Measurements from ENCODE around the gene LIPC.

Gene LIPC

DNA sequence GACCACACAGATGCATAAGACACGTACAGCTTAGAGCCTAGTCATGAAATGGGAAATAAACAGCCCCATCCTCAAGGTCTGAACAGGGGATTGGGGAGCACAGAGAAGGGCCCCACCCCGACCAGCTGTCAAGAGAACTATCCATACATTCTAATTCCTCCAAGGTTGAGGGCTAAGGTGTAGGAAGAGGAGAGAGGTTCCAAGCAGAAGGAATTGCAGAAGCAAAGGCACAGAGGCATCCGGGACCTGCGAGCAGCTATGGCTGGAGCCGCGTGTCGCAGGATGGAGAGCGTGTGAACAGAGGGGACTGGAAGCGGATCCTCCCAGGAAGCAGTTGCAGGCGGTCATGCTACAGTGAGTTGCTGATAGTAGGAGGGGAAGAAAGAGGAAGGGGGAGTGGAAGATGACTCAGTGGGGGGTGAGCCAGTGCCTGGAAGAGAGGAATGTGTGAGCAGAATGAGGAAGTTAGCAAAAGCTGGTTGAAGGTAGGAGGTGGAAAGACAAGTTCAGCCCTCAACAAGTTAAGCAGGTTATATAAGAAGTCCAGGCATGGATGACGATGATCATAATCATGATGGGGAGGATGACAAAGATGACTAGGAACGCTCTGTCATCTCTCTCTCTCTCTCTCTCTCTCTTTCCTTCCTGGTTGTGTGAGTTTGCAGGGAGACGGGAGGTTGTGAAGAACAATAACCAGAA is 89.7 kb downstream of the LIPC start:
- peak; percentile 21 to 51 for DNase-seq

GRCh38 chr15:58522391-58522790 is 90.6 kb downstream of the LIPC start:
- peak; percentile 52 to 73 for DNase-seq

GRCh38 chr15:58522865-58523264 is 91.1 kb downstream of the LIPC start:
- peak in 1 of 2 donors; percentile 33 for DNase-seq

GRCh38 chr15:58523634-58524033 is 91.8 kb downstream of the LIPC start:
- DNase-seq: no peak

GRCh38 chr15:58524247-58524646 is 92.5 kb downstream of the LIPC start:
- no peak for DNase-seq

- no peak for DNase-seq
Observed at GRCh38 chr15:58525991-58526421, 94.2 kb downstream of the LIPC start.

DNA sequence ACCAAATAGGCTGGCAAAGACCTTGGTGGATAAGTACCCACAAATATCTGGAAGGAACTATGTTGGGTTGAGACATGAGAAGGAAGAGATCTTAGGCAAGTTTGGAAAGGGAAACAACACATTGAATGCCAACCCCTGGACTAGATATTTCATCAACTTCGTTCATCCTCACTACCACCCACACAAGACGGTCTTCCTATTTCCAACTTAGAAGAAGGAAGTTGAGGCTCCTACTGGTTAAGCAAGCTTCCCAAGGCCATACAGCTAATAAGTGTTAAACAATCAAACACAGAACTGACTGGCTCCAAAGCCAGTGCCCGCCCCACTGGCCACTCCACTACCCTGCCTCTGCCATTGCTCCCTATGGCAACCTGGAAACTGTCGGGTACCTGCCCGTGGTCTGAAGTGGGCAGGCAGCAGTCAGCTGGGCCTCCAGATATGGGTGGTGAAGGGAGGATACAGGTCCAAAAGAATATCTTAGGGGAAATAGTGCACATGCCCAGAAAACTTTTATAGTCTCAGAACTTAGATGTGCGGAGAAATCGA is 94.9 kb downstream of the LIPC start:
- peak in 1 of 2 donors; percentile 18 for DNase-seq

DNA sequence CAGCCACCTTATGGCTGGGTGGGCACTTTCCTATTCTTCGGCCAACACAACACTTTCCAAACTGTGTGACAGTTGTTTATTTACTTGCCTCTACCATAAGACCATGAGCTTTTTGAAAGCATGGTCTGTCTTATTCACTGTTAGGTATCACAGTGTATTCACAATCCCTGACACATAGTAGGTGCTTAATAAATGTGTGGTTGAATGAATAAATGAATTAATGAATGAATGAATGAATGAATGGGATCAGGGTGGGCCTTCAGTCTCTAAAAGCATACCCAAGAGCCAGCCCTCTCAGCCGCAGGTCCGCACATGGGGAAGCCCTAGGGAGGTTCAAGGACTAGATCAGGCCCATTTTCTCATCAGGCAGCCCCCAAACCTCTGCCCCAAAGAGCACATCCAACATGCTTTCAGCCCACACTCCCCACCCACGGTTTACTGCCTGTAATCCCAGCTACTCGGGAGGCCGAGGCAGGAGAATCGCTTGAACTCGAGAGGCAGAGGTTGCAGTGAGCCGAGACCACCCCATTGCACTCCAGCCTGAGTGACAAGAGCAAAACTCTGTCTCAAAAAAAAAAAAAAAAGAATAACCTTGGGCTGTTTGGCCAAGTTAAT is 95.9 kb downstream of the LIPC start:
- no peak for DNase-seq

- no peak for DNase-seq
Observed at GRCh38 chr15:58528188-58528870, 96.5 kb downstream of the LIPC start.

GRCh38 chr15:58529041-58529440 is 97.2 kb downstream of the LIPC start:
- DNase-seq: no peak

- DNase-seq: no peak
Observed at GRCh38 chr15:58530056-58530590, 98.3 kb downstream of the LIPC start.

DNA sequence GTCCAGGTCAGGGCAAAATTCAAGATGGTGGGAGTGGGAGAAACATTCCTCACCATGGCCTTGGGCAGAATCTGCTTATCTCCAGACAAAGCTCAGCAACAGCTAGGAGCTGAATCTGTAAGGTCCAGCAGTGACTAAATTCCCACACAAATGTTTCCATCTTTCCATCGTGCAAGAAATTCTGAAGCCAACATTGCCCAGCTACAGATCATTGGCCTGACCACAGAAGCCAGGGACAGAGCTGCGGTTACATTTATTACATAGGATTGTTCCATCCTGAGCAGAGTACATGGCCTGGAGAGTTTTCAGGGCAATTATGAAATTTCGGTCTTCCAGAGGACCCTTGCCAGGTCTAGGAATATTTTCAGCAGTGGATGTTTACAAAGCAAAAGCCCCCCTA is 100.3 kb downstream of the LIPC start:
- no peak for DNase-seq

DNA sequence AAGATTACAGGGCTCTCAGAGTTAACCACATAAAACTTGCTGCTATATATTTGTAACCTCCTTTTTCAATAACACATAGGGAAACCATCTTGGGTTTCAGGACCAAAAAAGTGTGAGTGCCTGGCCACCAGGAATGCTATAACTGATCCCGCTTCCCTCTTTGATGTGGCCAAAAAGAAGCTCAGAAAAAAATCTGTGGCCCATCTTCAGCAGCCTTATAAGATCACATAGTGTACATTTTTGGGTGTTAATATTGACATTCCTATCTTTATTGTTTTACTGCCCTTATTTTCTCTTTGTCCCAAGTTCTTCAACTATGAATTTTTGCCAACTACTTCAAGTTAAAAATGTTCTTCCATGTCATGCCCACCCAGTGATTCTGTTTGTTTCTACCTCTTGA is 102.8 kb downstream of the LIPC start:
- DNase-seq: no peak

DNA sequence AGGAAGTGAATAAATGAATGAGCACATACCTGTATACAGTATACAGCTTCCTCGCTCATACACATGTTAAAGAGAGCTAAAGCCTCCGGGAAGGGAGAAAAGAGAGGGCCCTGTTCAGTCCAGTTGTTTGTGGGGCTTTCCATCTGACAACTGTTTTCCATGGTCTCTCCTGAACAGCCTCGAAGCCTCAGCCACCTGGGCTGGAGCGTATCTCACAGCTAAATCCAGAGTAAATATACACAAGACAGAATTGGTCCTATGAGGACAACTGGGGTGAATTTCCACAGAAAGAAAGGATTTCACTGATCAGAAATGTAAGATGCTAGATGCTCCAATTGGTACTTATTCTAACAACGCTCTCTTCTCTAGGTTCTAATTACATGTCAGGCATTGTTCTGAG is 103.5 kb downstream of the LIPC start:
- DNase-seq: no peak

- no peak for DNase-seq
Observed at GRCh38 chr15:58535894-58536293, 104.1 kb downstream of the LIPC start.

- DNase-seq: no peak
Observed at GRCh38 chr15:58536414-58536813, 104.6 kb downstream of the LIPC start.

- no peak for DNase-seq
Observed at GRCh38 chr15:58537033-58537432, 105.2 kb downstream of the LIPC start.

GRCh38 chr15:58538225-58538727 is 106.5 kb downstream of the LIPC start:
- DNase-seq: no peak

DNA sequence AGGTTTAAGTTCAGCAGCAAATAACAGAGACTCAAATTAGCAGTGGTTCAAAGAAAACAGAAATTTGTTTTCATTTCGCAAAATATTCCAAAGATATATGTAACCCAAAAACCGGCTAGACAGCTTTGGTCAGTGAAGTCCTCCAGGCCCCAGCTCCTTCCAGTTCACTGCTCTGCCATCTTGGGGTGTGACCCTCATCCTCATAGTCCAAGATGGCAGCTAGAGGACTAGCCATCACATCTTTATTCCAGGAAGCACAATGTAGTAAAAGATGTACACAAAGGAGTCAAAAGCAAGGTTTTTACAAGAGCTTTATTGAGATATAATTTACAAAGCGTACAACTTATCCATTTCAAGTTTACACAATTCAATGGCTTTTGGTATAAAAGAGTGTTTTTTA is 107.1 kb downstream of the LIPC start:
- DNase-seq: no peak

DNA sequence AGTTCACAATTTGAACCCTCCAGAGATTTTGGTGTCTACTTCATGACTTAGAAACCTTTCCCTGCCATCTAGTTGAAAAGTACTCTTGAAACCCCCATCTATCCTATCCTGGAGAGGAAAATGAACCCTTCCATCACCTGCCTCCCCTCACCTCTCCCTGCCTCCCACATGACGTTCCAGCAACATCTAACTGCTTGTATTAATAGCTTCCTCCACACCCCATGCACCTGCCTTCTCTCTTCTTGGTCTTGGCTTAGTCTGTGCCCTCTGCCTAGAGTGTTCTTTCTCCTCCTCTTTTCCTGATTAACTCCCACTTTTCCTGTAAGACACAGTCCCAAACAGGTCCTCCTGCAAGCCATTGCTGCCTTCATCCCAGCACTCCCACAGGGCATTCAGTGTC is 107.8 kb downstream of the LIPC start:
- no peak for DNase-seq

DNA sequence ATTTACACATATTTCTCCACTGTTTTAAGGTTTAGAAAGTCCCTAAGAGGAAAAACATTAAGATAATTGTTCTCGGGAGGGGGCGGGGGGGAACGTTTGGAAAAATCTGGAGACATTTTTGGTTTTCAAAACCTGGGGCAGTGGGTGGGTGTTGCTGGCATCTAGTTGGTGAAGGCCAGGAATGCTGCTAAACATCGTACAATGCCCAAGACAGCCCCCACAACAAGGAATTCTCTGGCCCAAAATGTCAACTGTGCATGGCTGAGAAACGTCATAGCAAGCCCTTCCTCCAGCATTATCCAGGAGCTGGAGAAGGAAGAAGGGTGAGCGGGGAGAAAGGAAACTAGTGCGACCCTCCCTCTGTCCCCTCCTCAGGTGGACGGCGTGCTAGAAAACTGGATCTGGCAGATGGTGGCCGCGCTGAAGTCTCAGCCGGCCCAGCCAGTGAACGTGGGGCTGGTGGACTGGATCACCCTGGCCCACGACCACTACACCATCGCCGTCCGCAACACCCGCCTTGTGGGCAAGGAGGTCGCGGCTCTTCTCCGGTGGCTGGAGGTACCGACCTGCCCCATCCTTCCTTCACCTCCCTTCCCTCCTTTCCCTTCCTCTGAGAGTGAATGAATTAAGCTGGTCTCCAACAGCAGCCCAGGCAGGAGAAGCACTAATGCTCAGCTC is 109.8 kb downstream of the LIPC start:
- DNase-seq: no peak

GRCh38 chr15:58543664-58544335 is 112.0 kb downstream of the LIPC start:
- DNase-seq: no peak

Data from hippocampal formation (tissue), 2 donors.